ENCODE data around the gene RBMY1B.
"Not testable (repeated sequence)": the region's sequence is repeated elsewhere in the genome, so short reads cannot be mapped to it uniquely, and the experiment has no call there.

GRCh38 chrY:21559316-21559984 lies 48.3 kb downstream of the RBMY1B start:
- TF ChIP-seq CTCF, POLR2A (IDR thresholded peaks at IDR 0.05): not testable (repeated sequence)

All from testis (tissue), 2 donors.